ENCODE data around the gene CMYA5. TPM values are rescaled to one million over a fixed set of nuclear protein-coding genes. Genes with fewer than 3 reads are reported as not detected.
A peak's percentile ranks its signal among the peaks of the same experiment; 100 is the strongest.

The CMYA5 gene
- total RNA-seq, 4 donors from 2014 or later = 15.8 to 49.4 (median 27.0) TPM

DNA sequence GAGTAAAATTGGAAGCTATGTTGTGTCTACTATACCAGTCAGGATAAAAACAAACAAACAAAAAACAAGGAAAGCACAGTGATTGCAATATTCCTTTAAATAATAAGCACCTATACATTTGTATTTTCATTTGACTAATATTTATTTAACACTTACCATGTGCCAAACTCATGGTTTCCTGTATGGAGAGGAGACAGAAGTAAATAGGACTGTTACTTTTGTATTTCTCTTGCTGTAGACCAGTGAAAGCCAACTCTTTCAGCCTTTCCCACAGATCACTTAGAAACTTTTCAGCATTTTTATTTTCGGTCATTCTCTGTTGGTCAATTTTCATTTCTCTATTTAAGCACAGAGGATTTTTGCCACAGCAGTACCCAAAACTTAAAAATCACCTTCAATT, 4.5 kb downstream of the CMYA5 start:
- intact Hi-C loops (cut with DNase I; ENCODE audit: low total_unique reads) = loop anchor here (10.0 kb wide), 1 partner anchor 141 kb away; no protein-coding TSS in a partner anchor
- peaks cover 0 to 6% of the 10 kb centered on the region in 2 donors for H3K4me1 ChIP-seq
- no peak for DNase-seq
- H3K4me3 ChIP-seq = no peak overlapping the region
- H3K9me3 ChIP-seq = no peaks in the 10 kb centered on the region
- no peaks in the 10 kb centered on the region for H3K27me3 ChIP-seq
- H3K36me3 ChIP-seq = no peaks in the 10 kb centered on the region
- TF ChIP-seq POLR2A (IDR thresholded peaks at IDR 0.05) = no peak
- peak overlapping the region; percentile 49 to 54 for H3K27ac ChIP-seq

DNA sequence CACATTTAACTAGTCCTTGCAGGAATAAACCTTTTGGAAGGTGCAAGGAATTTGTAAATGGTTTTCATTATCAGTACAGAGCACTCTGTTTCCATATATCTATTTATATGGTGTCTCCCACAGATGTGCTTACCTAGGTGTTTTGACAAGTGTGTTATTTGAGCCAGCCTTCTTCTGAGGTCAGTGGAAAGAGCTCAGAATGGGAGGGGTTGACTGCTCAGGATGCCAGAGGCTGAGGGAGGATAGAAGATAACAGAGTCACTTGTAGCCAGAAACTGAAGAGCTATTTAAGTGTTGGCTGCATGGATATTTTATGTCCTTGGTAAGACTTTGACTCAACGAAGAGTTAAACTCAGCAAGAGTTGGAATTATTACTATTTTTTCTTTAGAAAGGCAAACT, 5.0 kb downstream of the CMYA5 start:
- intact Hi-C loops (cut with DNase I; ENCODE audit: low total_unique reads) = loop anchor here (10.0 kb wide), 1 partner anchor 140 kb away; no protein-coding TSS in a partner anchor
- Histone ChIP-seq H3K4me3 (no peak overlapping the region), H3K27ac (peak overlapping the region; percentile 49 to 54), H3K27me3 (no peaks in the 10 kb centered on the region), H3K36me3 (no peaks in the 10 kb centered on the region), H3K9me3 (no peaks in the 10 kb centered on the region), H3K4me1 (peaks cover 0 to 6% of the 10 kb centered on the region in 2 donors)
- DNase-seq = peak; percentile 28 to 36
- TF ChIP-seq, protein P1, sequence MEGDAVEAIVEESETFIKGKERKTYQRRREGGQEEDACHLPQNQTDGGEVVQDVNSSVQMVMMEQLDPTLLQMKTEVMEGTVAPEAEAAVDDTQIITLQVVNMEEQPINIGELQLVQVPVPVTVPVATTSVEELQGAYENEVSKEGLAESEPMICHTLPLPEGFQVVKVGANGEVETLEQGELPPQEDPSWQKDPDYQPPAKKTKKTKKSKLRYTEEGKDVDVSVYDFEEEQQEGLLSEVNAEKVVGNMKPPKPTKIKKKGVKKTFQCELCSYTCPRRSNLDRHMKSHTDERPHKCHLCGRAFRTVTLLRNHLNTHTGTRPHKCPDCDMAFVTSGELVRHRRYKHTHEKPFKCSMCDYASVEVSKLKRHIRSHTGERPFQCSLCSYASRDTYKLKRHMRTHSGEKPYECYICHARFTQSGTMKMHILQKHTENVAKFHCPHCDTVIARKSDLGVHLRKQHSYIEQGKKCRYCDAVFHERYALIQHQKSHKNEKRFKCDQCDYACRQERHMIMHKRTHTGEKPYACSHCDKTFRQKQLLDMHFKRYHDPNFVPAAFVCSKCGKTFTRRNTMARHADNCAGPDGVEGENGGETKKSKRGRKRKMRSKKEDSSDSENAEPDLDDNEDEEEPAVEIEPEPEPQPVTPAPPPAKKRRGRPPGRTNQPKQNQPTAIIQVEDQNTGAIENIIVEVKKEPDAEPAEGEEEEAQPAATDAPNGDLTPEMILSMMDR (IDR thresholded peaks at IDR 0.05) = no peak
- TF ChIP-seq POLR2A (IDR thresholded peaks at IDR 0.05) = no peak

DNA sequence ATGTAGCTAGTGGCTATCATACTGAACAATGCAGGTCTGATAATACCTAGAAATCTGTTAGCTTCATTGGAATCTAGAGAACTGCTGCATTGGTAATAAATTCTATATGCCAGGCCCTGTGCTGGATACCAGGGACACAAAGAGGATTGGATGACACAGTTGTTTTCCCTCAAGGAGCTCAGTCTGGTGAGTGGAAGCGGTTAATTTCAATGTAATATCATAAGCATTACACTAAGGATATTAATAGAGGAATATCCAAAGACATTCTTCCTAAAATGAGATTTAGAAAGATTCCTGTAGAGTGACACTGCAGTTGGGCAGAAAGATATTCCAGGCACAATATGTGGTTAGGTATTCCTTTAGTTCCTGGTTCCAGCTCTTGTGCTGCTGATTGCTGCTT, 5.9 kb downstream of the CMYA5 start:
- DNase-seq = no peak
- intact Hi-C loops (cut with DNase I; ENCODE audit: low total_unique reads) = loop anchor here (10.0 kb wide), 1 partner anchor 139 kb away; no protein-coding TSS in a partner anchor
- H3K9me3 ChIP-seq = no peaks in the 10 kb centered on the region
- TF ChIP-seq, protein P1 (IDR thresholded peaks at IDR 0.05) = no peak
- TF ChIP-seq POLR2A (IDR thresholded peaks at IDR 0.05) = no peak
- H3K27ac ChIP-seq = peak overlapping the region; percentile 40 to 49
- no peaks in the 10 kb centered on the region for H3K27me3 ChIP-seq
- H3K36me3 ChIP-seq = no peaks in the 10 kb centered on the region
- peaks cover 0 to 6% of the 10 kb centered on the region in 2 donors for H3K4me1 ChIP-seq
- H3K4me3 ChIP-seq = no peak overlapping the region

DNA sequence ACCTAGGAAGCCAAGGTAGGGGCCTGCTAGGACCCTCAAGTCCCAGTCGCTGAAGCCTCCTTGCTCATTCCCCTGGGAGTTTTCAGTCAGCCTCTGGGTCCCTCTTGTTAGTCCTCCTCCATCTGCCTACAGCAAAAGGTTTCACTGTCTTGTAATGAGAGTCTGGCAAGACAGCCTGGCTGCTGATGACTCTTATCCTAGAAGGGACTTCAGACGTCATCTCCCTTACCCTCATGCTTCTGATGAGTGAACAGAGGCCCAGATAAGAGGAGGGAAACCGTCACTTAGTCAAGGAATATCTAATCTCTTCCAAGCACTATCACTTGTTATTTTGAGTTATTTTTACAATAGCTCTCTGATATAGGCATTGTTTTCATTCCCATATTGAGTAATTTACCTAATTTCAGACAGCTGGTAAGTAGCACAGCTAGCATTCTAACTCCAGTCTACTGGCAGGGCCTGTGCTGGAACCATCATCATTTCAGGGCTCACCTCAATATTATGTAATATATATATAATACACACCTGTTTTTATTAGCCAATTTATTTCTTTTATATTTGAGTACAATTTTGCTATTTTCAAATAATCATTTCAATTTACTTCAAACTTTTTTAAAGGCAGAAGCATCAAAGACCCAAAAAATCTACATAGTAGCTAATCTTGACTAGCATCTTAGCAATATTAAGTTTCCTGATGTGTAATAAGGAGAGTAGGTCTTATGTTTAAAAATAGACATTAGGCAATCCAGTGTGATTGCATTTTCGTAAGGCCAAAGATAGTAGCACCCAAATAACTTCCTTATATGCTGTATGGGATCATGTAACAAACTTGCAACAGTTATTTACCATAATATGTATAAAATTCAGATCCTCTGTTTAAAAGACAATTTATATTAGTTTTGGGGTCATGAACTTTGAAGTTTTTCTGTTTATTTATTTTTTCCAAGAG, 7.9 kb downstream of the CMYA5 start:
- DNase-seq = peak in 1 of 2 donors; percentile 24
- no peaks in the 10 kb centered on the region for H3K4me1 ChIP-seq
- H3K36me3 ChIP-seq = no peaks in the 10 kb centered on the region
- TF ChIP-seq POLR2A (IDR thresholded peaks at IDR 0.05) = no peak
- TF ChIP-seq, protein P1 (IDR thresholded peaks at IDR 0.05) = no peak
- H3K27me3 ChIP-seq = no peaks in the 10 kb centered on the region
- H3K9me3 ChIP-seq = no peaks in the 10 kb centered on the region
- H3K27ac ChIP-seq = peak overlapping the region; percentile 36 to 55
- no peak overlapping the region for H3K4me3 ChIP-seq
- intact Hi-C loops (cut with DNase I; ENCODE audit: low total_unique reads) = loop anchor here (10.0 kb wide), 1 partner anchor 137 kb away; no protein-coding TSS in a partner anchor

DNA sequence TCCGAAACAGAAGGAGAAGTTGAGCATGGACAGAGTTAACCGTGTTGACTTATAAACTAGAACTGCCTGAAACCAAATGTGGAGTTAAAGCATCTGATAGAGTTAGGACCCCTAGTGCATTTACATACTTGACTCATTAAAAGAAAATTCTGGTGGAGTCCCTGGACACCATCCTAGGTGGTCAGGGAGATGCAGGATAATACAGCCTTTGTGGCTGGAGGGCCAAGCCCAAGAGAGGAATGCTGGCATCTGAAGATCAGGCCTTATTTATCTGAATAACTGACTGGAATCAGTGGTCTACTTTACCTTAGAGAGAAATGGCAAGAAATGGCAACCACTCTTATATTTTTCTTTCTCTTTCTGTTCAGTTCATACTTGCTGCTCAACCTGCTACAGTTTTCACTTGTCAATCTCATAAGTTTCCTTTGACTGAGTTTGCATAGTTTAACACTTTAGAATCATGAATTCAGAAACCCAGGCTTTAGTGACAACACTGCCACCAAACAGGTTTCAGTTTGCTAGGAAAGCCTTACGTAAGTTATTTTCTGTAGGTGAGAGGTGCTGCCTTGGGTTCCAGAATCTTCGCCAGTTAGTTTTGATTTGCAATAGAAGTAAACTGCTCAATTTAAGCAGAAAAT, 10.2 kb downstream of the CMYA5 start:
- Histone ChIP-seq H3K9me3 (no peaks in the 10 kb centered on the region), H3K4me3 (no peak overlapping the region), H3K27ac (no peak overlapping the region), H3K27me3 (no peaks in the 10 kb centered on the region), H3K4me1 (no peaks in the 10 kb centered on the region), H3K36me3 (no peaks in the 10 kb centered on the region)
- intact Hi-C loops (cut with DNase I; ENCODE audit: low total_unique reads) = loop anchor here (10.0 kb wide), 1 partner anchor 135 kb away; no protein-coding TSS in a partner anchor
- DNase-seq = no peak
- TF ChIP-seq POLR2A (IDR thresholded peaks at IDR 0.05) = no peak
- TF ChIP-seq, protein P1 (IDR thresholded peaks at IDR 0.05) = no peak
